Measurements from ENCODE around the gene CLEC3B. TPM values are rescaled to one million over a fixed set of nuclear protein-coding genes. Genes with fewer than 3 reads are reported as not detected.

CLEC3B gene
- total and polyA plus RNA-seq, 2 donors (not counting 1 experiment from before 2014, with no cell fraction given), result 56.3 to 87.2 TPM

- H2AFZ ChIP-seq (ENCODE audit: low read length), result no peak overlapping the region
- no peaks in the 10 kb centered on the region for H3K27me3 ChIP-seq (ENCODE audit: control insufficient read depth, insufficient read depth, low read length)
- H3K9me3 ChIP-seq (ENCODE audit: control insufficient read depth, insufficient read depth, low read depth, low read length), result no peaks in the 10 kb centered on the region
- TF ChIP-seq, protein P1, sequence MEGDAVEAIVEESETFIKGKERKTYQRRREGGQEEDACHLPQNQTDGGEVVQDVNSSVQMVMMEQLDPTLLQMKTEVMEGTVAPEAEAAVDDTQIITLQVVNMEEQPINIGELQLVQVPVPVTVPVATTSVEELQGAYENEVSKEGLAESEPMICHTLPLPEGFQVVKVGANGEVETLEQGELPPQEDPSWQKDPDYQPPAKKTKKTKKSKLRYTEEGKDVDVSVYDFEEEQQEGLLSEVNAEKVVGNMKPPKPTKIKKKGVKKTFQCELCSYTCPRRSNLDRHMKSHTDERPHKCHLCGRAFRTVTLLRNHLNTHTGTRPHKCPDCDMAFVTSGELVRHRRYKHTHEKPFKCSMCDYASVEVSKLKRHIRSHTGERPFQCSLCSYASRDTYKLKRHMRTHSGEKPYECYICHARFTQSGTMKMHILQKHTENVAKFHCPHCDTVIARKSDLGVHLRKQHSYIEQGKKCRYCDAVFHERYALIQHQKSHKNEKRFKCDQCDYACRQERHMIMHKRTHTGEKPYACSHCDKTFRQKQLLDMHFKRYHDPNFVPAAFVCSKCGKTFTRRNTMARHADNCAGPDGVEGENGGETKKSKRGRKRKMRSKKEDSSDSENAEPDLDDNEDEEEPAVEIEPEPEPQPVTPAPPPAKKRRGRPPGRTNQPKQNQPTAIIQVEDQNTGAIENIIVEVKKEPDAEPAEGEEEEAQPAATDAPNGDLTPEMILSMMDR (conservative IDR thresholded peaks at IDR 0.05 in 1 of 2, IDR thresholded peaks at IDR 0.05 in 1 of 2; ENCODE audit: low read depth in 1 of 2, low read length in 2 of 2), result no peak
- no peak for TF ChIP-seq EZH2 (IDR thresholded peaks at IDR 0.05; ENCODE audit: low read length, missing control alignments)
- no peaks in the 10 kb centered on the region for H3K79me2 ChIP-seq (ENCODE audit: control insufficient read depth, insufficient read depth, low read length)
- H3K9ac ChIP-seq (ENCODE audit: insufficient read depth, low read length), result no peak overlapping the region
- no peak overlapping the region for H3K27ac ChIP-seq (ENCODE audit: insufficient read depth, low read length)
- H3K4me3 ChIP-seq (replicated peaks in 1 of 4; ENCODE audit: control extremely low read depth in 1 of 4, insufficient read depth in 1 of 4, low read depth in 3 of 4, low read length in 4 of 4), result no peak overlapping the region
- no peak for DNase-seq (ENCODE audit: low read depth in 2 of 2)
- peaks cover 7% of the 10 kb centered on the region for H3K4me1 ChIP-seq (ENCODE audit: control insufficient read depth, extremely low read depth, insufficient read depth, low read length)
- no peak overlapping the region for H3K4me2 ChIP-seq (ENCODE audit: extremely low read depth, insufficient read depth, low read length)
- H3K36me3 ChIP-seq (ENCODE audit: control insufficient read depth, insufficient read depth, low read length), result peaks cover 9% of the 10 kb centered on the region
- no peaks in the 10 kb centered on the region for H4K20me1 ChIP-seq (ENCODE audit: control insufficient read depth, extremely low read depth, insufficient read depth, low read length)
These were observed 22.2 kb upstream of the CLEC3B start for GRCh38 chr3:45003859-45004258.

DNA sequence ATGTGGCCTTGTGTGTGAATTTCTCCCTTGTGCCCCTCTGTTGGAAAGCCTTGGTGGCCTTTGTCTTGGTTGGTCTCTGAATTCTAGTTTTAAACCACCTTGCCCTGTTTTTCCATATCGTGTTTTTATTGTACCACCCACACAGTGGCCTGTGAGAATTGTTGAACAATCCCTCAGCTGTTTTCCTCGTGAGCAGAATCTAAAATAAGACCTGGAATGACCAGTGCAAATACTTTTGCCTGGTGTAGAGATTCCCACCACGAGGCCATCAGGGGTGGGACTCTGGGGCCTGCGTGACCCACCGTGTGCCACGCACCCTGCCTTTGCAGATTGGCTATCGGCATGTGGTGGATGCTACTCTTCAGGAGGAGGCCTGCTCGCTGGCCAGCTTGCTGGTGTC, 19.0 kb upstream of the CLEC3B start:
- H3K4me1 ChIP-seq (ENCODE audit: control insufficient read depth, extremely low read depth, insufficient read depth, low read length), result peaks cover 29% of the 10 kb centered on the region
- no peaks in the 10 kb centered on the region for H4K20me1 ChIP-seq (ENCODE audit: control insufficient read depth, extremely low read depth, insufficient read depth, low read length)
- no peaks in the 10 kb centered on the region for H3K79me2 ChIP-seq (ENCODE audit: control insufficient read depth, insufficient read depth, low read length)
- H3K9me3 ChIP-seq (ENCODE audit: control insufficient read depth, insufficient read depth, low read depth, low read length), result no peaks in the 10 kb centered on the region
- no peaks in the 10 kb centered on the region for H3K27me3 ChIP-seq (ENCODE audit: control insufficient read depth, insufficient read depth, low read length)
- peaks cover 9% of the 10 kb centered on the region for H3K36me3 ChIP-seq (ENCODE audit: control insufficient read depth, insufficient read depth, low read length)
- no peak overlapping the region for H3K9ac ChIP-seq (ENCODE audit: insufficient read depth, low read length)
- no peak overlapping the region for H2AFZ ChIP-seq (ENCODE audit: low read length)
- no peak for TF ChIP-seq EZH2 (IDR thresholded peaks at IDR 0.05; ENCODE audit: low read length, missing control alignments)
- TF ChIP-seq, protein P1 (conservative IDR thresholded peaks at IDR 0.05 in 1 of 2, IDR thresholded peaks at IDR 0.05 in 1 of 2; ENCODE audit: low read depth in 1 of 2, low read length in 2 of 2), result no peak
- H3K27ac ChIP-seq (ENCODE audit: insufficient read depth, low read length), result no peak overlapping the region
- H3K4me2 ChIP-seq (ENCODE audit: extremely low read depth, insufficient read depth, low read length), result no peak overlapping the region
- no peak for DNase-seq (ENCODE audit: low read depth in 2 of 2)
- H3K4me3 ChIP-seq (replicated peaks in 1 of 4; ENCODE audit: control extremely low read depth in 1 of 4, insufficient read depth in 1 of 4, low read depth in 3 of 4, low read length in 4 of 4), result no peak overlapping the region

- Histone ChIP-seq H3K79me2 (ENCODE audit: control insufficient read depth, insufficient read depth, low read length) (no peaks in the 10 kb centered on the region), H3K36me3 (ENCODE audit: control insufficient read depth, insufficient read depth, low read length) (peaks cover 9% of the 10 kb centered on the region), H4K20me1 (ENCODE audit: control insufficient read depth, extremely low read depth, insufficient read depth, low read length) (no peaks in the 10 kb centered on the region), H2AFZ (ENCODE audit: low read length) (no peak overlapping the region), H3K4me2 (ENCODE audit: extremely low read depth, insufficient read depth, low read length) (no peak overlapping the region), H3K9ac (ENCODE audit: insufficient read depth, low read length) (no peak overlapping the region), H3K27ac (ENCODE audit: insufficient read depth, low read length) (no peak overlapping the region), H3K27me3 (ENCODE audit: control insufficient read depth, insufficient read depth, low read length) (no peaks in the 10 kb centered on the region), H3K4me3 (replicated peaks in 1 of 4; ENCODE audit: control extremely low read depth in 1 of 4, insufficient read depth in 1 of 4, low read depth in 3 of 4, low read length in 4 of 4) (no peak overlapping the region), H3K4me1 (ENCODE audit: control insufficient read depth, extremely low read depth, insufficient read depth, low read length) (peaks cover 37% of the 10 kb centered on the region), H3K9me3 (ENCODE audit: control insufficient read depth, insufficient read depth, low read depth, low read length) (no peaks in the 10 kb centered on the region)
- TF ChIP-seq, protein P1 (conservative IDR thresholded peaks at IDR 0.05 in 1 of 2, IDR thresholded peaks at IDR 0.05 in 1 of 2; ENCODE audit: low read depth in 1 of 2, low read length in 2 of 2), result no peak
- TF ChIP-seq EZH2 (IDR thresholded peaks at IDR 0.05; ENCODE audit: low read length, missing control alignments), result no peak
- peak; percentile 32 to 55 for DNase-seq (ENCODE audit: low read depth in 2 of 2)
These were observed 18.0 kb upstream of the CLEC3B start for GRCh38 chr3:45008117-45008516.

Data from fibroblast of lung (primary cell).